ELF-1 (cell line): ENCODE data around the gene CRYBA4.
A peak's percentile ranks its signal among the peaks of the same experiment; 100 is the strongest.

Experiments used
- DNase-seq: peaks from one replicate; pipeline ENCODE4 v3.0.0-alpha.2; 2016; ENCODE audit warnings: low read depth, low spot score

Gene CRYBA4

DNA sequence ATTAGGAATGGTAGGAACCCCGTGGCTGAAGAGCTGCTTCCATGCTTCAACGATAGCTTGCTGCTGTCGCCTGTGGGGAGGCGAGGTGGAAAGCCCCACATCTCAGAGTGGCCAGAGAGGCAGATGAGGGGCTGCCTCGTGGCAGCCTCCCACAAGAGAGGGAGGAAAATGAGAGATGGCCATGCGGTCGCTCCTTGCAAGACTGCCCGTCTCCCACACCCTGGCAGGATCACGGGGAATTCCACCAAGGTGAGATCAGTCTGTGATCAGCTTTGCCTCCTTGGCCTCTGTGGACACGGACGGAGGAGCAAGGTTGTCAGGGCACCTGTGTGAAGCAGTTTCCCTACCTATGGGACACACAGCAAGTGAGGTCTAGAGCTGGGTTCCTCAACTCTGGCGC, 3.0 kb downstream of the CRYBA4 start:
- DNase-seq, result no peak

DNA sequence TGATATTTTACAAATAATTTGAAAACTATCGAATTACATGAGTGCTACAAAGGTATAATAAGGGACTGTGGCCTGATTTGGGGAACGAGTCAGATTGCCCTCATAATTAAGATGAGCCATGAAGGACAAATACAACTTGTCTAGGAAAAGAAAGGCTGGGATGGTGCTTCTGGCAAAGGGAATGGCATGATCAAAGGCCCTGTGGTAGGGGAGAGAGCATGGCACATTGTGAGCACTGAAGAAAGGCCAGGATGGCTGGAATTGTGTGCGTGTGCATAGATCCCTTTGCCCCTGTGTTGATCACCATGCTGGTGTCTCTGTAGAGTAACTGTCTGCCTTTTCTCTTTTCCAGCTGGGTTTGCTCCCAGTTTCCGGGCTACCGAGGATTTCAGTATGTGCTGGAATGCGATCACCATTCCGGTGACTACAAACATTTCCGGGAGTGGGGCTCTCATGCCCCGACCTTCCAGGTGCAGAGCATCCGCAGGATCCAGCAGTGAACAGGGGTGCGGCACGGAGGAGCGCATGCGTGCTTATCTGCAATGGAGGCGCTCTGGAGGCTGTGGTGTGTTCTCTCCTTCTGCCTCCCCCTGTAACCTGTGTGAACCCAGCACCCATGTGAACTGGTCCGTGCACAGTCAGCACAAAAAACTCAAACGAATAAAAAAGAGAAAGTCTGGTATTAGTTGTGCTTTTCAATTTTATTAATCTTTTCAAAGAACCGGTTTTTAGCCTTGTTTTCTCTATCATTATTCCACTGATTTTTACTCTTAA, 8.4 kb downstream of the CRYBA4 start:
- no peak for DNase-seq

DNA sequence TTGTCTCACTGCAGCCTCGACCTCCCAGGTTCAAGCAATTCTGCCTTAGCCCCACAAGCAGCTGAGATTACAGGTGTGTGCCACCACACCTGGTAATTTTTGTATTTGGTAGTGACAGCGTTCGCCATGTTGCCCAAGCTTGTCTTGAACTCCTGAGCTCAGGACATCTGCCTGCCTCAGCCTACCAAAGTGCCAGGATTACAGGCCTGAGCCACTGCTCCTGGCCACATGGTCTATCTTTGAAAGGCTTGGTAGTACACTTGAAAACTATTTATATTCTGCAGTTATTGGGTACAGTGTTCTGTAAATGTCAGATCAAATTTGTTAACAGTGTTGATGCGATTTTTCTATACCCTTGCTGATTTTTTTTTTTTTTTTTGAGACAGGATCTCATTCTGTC, 9.5 kb downstream of the CRYBA4 start:
- DNase-seq, result no peak

DNA sequence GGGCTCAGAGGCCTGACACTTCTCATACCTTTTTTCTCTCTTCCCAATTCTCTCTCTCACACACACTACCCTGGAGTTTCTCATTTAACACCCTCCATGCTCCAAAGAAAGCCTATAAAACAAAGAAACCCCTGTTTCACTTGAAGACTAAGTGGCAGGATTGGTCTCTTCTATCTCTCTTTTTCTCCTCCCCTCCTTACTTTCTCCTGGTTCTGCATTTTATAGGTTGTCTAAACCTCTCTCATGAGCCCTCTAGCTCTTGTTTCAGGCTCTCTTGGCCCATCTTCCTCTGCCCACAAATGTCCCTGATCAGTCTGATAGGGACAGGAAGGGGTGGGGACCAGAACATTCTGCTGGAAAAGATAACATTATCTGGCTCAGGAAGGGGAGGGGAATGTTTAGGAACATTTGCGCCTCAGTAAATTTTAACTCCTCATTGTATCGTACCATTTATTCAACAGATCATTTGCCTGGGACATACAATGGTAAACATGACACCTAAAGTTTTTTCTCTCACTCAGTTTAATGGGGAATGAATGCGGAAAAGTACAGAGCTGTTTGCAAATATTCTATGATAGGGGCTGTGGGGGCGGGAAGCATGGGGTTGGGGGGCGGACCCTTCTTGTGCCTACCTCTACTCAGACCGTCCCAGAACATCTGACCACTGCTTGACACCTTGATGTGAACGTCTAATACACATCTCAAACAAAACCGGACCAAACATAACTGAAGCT, 10.8 kb downstream of the CRYBA4 start:
- no peak for DNase-seq

DNA sequence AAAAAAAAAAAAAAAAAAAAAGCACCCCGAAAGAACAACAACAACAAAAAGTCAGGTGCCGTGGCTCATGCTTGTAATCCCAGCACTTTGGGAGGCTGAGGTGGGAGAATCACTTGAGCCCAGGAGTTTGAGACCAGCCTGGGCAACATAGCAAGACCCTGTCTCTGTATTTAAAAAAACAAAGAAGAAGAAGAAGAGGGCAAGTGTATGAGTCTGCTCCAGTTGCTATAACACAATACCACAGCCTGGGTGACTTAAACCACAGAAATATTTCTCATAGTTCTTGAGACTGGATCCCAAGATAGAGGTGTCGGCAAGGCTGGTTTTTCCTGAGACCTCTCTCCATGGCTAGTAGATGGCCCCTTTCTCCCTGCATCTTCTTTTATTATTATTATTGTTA, 12.4 kb downstream of the CRYBA4 start:
- DNase-seq, result no peak

DNA sequence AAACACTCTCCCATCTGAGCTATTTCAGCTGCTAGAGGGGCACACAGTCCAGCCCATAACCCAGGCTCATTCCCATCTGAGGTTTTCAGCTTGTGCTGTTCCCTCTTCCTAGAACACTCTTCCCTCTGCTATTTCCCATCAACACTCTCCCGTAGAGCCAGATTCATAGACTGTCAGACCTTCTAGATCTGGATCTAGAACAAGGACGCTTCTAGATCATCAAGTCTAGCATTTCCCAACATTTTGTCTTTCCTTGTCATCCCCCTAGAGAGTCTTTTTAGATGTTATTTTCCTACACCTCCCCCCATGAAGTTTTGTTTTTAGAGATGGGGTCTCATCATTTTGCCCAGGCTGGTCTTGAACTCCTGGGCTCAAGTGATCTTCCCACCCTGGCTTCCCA, 13.4 kb downstream of the CRYBA4 start:
- DNase-seq, result no peak

DNA sequence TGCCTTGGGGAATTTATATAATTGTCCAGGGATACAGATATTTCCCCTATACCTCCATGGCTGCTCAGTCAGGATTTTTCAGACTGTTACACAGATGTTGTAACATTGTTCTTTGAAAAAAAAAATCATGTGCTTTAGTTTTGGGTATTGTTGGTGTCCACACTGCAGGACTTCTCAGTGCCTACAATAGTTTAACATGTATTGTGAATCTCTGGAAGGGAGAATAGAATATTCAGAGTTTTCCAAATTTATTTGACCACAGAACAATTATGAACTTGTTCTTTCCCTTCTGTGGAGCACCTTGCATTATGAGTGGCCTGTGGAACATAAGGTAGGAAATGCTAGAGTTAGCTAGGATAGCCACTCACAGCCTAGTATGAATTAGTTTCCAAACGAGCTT, 14.5 kb downstream of the CRYBA4 start:
- no peak for DNase-seq

DNA sequence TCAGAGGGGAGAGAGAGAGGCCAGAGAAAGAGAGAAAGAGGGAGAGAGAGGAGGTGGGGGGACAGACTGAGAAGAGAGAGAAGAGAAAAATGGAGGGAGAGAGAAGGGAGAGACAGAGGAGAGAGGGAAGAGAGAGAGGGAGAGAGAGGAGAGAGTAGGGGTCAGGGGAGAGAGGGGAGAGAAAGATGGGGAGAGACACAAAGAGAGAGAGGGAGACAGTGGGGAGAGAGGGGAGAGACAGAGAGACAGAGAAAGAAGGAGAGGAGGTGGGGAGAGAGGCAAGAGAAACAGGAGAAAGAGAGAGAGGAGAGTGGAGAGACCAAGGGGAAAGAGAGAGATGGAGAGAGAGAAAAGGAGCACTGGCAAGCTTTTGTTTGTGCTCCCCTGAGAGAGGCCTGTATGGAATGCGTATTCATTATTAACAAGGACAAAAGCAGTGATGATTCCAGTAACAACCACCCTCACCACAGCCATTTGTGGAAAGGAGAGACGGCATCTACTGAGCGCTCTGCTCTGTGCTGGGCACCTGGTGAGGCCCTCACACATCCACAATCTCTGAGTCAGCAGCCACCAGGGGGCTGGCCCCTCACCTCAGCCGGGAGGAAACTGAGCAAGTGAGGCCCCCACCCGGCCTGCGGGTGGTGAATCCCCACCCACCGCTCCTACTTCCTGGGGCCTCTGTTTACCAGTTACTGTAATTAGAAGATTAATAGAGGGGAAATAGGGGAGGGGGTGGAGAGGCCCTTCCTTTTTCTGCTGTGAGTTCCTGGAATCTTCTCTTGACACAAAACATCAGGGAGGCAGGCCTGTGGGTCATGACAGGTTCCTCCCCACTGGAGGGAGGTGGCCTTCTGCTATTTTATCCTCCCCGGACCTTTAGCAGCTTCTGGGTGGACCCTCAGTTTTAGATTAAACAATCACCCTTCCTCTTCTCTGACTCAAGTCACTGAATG, 21.0 kb downstream of the CRYBA4 start:
- DNase-seq, result peak; percentile 59

DNA sequence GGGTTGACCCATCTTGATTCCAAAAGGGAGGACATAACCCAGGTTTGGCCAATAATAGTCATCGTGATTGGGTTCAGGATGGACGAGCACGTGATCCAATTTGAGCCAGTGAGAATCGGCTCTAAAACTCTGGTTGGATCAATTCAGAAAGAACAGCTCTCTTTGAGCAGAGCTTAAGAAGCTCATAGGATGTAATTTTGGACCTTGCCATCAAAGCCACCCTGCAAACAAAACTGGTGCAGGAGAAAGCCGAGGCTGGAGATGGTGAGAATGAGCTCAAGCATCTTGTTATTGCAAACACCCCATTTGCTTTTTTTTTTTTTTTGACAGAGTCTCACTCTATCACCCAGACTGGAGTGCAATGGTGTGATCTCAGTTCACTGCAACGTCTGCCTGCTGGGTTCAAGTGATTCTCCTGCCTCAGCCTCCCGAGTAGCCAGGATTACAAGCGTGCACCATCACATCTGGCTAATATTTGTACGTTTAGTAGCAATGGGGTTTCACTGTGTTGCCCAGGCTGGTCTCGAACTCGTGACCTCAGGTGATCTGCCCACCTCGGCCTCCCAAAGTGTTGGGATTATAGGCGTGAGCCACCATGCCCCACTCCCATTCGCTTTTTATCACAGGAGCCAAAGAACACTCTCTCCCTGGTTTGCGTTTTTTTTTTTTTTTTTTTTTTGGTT, 21.8 kb downstream of the CRYBA4 start:
- peak; percentile 16 for DNase-seq

DNA sequence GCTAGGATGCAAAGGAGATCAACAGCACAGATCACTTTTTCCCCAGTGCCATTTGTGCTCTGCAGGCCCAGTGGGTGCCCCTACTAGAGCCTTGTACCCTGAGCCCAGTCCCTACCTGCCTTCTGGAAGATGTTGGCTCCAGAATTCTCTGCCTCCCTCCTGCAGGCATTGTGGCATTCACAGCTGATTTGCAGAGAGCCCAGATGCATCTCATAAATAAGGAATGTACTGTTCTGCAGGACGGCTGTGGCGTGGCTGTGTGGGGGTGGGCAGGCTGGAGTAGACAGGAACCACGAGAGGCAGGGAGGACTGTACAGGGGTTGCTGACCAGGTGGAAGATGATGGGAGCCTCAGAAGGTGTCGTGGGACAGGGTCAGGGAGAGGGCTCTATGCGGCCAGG, 24.4 kb downstream of the CRYBA4 start:
- no peak for DNase-seq

DNA sequence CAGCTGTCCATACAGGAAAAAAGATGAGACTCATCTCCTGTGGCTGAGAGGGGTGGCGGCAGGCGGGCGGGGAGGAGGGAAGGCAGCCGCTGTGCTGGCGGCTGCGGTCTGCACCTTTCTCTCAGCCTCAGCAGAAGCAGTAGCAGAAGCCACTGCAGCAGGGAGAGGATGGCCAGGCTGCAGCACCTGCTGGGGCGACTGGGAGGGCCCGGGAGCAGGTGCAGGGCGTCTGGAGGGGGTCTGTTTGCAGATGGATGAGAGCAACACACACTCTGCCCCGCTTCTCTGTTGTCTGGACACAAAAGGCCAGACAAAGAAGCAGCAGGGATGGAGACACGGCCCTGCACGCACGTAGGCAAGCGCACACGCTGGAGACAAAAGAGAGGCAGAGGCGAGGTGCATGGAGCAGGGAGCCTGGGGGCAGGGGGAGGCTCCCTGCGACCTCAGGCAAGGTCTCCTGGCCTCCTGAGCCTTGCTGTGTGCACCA, 26.3 kb downstream of the CRYBA4 start:
- DNase-seq, result peak; percentile 91

DNA sequence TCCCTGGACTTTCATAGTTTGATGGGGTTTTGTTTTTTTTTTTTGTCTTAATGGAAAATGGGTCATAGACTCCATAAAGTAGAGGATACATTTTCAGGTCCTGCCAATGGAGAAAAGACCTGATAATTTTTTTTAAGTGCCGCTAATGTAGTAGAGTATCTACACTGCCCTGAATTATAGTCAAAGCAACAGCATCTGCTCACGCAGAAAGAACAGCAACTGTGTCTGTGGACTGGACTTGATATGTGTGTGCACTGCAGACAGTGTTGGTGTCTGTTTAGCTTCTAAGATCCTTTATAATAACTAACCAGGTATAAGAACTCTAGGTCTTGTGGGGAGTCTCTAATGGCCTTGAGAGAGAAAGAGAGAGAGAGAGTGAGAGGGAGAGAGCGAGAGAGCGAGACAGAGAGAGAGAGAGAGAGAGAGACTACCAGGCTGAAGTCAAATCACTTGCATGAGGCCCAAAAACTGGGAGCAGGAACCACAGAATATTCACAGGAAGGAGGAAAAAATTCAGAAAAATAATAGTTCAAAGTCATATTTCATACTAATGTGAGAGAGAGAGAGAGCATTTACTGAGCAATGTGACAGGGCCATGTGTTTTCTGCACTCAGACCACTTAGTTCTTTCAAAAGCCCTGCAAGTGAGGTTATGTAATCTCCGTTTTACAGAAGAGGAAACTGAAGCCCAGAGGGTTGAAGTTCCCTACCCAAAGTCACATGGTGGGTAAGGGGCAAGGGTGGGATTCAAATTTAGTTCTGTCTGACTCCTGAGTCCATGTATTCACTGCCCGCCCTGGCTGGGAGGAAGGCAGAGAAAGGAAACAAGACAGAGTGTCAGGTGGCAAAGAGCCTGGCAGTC, 27.0 kb downstream of the CRYBA4 start:
- DNase-seq, result no peak

DNA sequence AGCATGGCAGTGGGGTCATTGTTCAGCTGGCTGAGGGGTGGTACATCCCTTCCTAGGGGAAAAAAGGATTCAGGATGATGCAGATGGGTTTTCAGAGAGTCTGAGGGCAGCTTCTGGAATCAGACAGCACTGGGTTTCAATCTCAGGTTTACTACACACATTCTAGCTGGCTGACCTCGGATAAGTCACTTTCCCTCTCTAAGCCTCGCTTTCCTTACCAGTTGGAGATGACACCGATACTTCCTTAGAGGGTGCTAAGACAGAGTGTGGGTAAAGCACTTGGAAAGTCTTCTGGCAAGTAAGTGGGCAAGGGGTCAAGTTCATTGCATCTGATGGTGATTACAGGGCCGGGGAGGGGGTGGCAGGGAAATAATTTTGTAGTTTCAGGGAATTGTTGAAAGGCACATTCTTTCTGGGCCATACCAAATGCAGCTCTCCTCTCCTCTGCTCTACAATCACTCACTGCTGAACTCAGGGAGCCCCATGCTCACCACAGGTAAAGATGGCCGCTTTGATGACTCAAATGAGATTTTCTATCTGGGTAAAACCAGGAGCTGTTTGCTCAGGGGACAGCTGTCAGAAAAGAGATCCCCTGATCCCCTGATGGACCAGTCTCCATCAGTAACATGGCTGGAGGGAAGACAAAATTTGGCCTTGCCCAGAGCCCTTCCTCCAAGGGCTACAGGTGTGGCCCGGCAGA, 29.1 kb downstream of the CRYBA4 start:
- DNase-seq, result no peak

DNA sequence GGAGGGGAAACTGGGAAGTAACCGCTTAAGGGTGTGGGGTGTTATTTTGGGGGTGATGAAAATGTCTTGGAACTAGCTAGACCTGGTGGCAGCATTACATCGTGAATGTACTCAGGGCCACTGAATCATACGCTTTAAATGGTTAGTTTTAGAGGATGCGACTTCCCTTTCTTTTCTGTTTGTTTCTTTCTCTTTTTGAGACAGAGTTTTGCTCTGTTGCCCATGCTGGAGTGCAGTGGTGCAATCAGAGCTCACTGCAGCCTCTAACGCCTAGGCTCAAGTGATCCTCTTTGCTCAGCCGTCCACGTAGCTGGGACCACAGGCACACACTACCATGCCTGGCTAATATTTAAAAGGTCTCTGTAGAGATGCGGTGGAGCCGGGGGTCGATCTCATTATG, 30.1 kb downstream of the CRYBA4 start:
- no peak for DNase-seq

DNA sequence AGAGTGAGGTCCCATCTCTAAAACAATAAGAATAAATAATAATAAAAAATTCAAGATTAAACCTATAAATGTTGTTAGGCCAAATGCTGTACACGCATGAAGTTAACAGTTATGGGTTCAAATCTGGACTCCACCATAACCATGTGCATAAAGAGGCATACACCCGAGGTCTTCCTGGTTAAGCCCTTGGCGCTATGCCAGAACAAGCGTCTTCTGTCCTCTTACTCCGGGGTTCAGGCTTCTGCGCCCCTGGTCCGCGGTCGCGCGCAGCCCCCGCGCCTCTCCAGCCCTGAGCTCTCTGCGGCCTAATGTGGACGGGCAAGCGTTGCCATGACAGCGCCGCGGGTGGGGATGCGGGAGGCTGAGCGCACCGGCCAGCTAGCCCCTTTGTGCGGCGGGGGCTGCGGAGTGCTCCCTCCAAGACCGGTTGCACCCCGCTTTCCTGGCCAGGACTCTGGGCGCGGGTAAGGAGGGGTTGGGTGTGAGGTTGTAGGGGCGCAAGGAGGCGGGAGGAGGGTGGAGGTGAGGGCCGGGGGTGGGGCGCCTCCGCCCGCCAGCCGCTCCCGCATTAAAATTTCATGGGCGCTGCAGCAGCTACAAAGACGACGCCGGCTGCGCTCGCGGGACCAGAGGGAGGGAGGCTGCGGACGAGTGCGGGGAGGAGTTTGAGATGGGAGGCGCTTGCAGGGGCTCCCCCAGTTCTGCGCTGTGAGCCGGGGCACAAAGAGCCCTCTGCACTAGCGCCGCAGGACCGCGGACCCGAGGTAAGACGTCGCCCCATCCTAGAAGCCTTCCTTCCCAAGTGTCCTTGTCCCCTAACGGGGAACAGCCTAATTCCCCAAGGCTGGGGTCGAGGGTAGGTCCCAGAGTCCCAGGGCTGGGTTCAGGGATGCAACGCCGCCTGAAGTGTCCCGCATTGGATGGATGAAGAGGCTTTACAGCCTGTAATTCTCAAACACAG, 35.4 kb downstream of the CRYBA4 start, which contains the start of gene MIAT:
Gene MIAT (plus strand): TSS at position 698 of the 961 bp plus-strand sequence.
- peak; percentile 40 for DNase-seq

DNA sequence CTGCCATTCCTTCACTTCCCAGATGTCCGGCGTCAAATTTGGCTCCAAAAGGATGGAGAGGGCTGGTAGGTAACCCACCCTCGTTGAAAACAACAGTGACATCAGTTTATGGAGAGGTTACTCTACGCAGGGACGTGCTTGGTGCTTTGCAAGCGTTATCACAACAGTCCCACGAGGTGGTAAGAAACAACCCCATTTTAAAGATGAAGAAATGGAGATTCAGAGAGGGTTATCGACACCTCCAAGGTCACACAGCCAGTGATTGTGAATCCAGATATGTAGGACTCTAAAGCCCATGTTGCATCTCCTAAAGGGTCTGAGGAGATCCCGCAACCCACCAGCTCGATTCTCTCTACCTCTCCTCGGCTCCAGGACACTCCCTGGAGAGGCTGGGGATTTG, 36.4 kb downstream of the CRYBA4 start:
- DNase-seq, result no peak

DNA sequence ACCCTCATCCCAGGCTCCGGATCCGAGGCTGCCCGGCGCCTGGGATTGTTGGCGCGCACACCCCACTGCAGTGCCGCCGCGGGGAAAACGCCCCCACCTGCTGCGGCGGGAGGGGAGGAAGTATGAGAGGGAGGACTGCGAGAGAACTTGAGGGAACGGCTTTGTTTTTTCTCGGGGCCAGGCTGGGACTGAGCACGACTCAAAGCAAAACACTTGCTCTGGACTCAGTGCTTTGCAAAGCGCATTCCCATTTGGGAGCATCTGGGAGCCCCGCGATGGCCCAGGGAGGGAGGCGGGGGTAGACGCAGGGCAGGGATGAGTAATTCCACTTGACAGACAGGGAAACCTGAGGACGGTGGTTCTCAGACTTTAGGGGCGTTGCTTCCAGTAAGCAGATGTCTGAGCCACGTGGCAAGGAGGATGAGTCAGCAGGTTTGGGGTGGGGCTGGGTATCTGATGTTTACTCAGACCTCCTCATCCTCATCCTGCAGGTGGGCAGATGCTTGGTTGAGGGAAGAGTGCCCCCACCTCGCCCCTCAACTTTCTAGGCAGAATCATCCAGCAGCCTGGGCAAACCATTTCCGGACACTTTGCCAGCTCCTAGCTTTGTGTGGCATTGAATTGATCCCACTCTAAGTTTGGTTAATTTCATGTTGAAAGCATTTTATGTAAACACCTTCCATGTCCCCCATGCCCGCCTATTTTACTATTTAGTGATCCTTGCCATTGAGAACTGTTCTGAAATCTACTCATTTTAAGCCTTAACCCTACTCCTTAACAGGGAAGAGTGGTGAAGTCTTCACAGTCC, 37.1 kb downstream of the CRYBA4 start:
- DNase-seq, result peak; percentile 94

DNA sequence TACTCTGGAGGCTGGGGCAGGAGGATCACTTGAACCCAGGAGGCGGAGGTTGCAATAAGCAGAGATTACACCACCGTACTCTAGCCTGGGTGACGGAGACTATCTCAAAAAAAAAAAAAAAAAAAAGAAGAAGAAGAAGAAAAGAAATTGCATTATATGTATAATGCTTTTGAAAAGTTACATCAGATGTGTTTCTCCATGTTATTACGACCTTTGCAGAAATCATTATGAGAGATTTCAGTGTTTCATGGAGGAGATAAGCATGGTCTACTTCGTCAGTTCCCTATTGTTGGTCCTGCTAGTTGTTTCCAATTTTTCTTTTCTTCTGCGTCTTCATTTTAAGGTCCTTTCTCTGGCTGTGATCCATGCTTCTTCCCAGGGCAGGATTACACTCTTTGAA, 38.6 kb downstream of the CRYBA4 start:
- DNase-seq, result no peak
